Mesodermal cell (in vitro differentiated cells): ENCODE data around the gene CPT2.

Experiments
- H3K27ac ChIP-seq: 2 replicates; pipeline ENCODE4 v1.7.0; 2013; ENCODE audit warnings: mild to moderate bottlenecking, low read depth, low read length, moderate library complexity; ENCODE audit not compliant: severe bottlenecking
- H3K36me3 ChIP-seq: 2 replicates; pipeline ENCODE4 v1.7.1; 2013; ENCODE audit warnings: mild to moderate bottlenecking, low read length, moderate library complexity; ENCODE audit not compliant: control insufficient read depth, insufficient read depth
- H3K4me1 ChIP-seq: one replicate; pipeline ENCODE4 v1.7.1; 2013; ENCODE audit warnings: mild to moderate bottlenecking, low read length; ENCODE audit not compliant: insufficient read depth, control insufficient read depth, poor library complexity, severe bottlenecking
- H3K4me3 ChIP-seq: 2 replicates; pipeline ENCODE4 v1.7.0; 2013; ENCODE audit warnings: low read length, control low read depth, mild to moderate bottlenecking; ENCODE audit not compliant: insufficient read depth, poor library complexity, severe bottlenecking; ENCODE audit errors: extremely low read depth
- H3K9me3 ChIP-seq: 2 replicates; pipeline ENCODE4 v1.7.1; 2013; ENCODE audit warnings: mild to moderate bottlenecking, low read length, moderate library complexity; ENCODE audit not compliant: control insufficient read depth
- WGBS, 2 experiments: methylation state at CpG; one replicate each; pipeline ENCODE4 v1.1.5; 2013; ENCODE audit warnings: missing lambda C conversion rate in 2 of 2; ENCODE audit not compliant: insufficient coverage in 2 of 2; 5-methylcytosine and 5-hydroxymethylcytosine counted together

CPT2 gene

DNA sequence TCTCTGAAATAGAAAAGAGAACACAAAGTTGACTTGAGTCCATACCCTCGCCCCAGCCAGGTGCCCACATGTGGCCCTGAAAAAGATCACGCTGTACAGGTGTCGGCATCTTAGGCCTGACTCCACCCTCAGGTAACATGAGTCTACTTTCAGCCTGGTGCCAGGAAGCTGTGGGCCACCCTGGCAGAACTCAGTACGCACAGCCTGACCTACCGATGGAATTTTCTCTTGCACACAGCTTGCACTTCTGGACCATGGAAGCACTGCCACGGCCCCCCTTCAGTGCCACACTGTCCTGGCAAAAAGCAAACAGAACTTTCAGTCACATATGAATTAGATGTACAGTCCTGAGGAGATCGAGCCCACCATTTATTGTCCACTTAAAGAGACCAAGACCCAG lies 21.6 kb downstream of the CPT2 start:
- Histone ChIP-seq H3K27ac (no peak overlapping the region), H3K9me3 (no peaks in the 10 kb centered on the region), H3K36me3 (peaks cover 47% of the 10 kb centered on the region), H3K4me1 (peaks cover 3% of the 10 kb centered on the region), H3K4me3 (no peak overlapping the region)
- 90 to 94% methylated on average over 6 to 7 of the region's 7 CpGs for WGBS, 2 experiments

DNA sequence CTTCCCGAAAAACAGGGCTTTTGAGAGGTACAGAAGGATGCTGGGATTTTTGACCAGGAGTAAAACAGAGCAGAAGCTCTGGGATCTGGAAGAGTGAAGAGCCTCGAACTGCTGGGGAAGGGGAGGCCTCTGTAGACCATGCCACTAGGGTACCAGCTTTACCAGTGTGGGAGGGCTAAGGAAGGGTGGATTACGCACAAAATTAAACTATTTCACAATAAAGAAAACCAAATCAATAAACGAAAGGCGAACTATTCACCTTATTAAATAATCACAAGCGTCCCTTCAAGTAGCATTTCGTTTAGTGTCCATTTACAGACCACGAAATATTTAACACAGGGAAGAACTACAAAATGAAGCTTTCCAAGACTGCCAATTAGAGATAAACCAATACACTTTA lies 23.1 kb downstream of the CPT2 start:
- 28 to 34% methylated on average over 7 of the region's 8 CpGs for WGBS, 2 experiments
- Histone ChIP-seq H3K4me3 (peak overlapping the region; percentile 67), H3K36me3 (peaks cover 36% of the 10 kb centered on the region), H3K4me1 (peaks cover 3% of the 10 kb centered on the region), H3K9me3 (no peaks in the 10 kb centered on the region), H3K27ac (no peak overlapping the region)

DNA sequence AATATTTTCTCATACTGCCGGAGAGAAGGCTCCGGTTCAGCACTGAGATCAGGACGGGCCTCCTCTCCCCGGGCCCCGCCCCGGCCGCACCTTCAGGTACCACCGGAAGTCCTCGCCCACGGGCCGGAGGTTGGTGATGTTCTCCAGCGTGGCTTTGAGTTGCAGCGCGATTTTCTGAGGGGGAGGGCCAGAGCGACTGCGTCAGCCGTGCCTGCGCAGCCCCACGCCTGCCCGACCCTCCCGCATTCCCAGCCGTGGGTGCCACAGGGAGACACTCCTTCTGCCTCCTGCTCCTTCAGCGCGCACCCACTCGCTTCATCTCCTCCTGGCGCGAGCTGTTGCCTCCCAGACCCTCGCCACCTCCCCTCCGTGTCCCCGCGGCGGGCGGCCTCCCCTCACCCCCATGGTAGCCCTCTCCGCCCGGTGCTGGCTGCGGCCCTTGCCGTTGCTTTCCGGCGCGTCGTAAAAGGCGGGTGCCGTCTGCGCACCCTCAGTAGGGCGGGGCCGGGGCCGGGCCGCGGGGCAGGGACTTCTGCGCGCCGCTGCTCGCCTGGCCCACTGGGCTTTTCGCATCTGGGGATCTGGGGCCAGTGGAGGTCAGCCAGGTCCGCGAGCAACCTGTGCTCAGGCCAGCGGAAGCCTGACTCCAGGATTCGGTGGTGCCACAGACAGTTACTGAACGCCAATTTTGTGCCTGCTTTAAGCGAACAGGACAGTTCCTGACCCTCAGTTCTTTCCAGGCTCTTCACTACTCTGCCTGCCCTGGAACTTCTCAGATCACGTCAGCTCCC lies 23.7 kb downstream of the CPT2 start, which contains the start of gene CZIB:
TSS of gene CZIB (minus strand) at position 464 of the 791 bp plus-strand sequence. CDS start at position 405, 59 bp downstream.
- peaks cover 3% of the 10 kb centered on the region for H3K4me1 ChIP-seq
- peaks cover 34% of the 10 kb centered on the region for H3K36me3 ChIP-seq
- no peaks in the 10 kb centered on the region for H3K9me3 ChIP-seq
- H3K4me3 ChIP-seq: peak within 1 kb of the TSS; percentile 67
- H3K27ac ChIP-seq: peak within 1 kb of the TSS; percentile 83
- 1% methylated on average over 59 to 60 of the region's 61 CpGs for whole genome bisulfite sequencing, 2 experiments

DNA sequence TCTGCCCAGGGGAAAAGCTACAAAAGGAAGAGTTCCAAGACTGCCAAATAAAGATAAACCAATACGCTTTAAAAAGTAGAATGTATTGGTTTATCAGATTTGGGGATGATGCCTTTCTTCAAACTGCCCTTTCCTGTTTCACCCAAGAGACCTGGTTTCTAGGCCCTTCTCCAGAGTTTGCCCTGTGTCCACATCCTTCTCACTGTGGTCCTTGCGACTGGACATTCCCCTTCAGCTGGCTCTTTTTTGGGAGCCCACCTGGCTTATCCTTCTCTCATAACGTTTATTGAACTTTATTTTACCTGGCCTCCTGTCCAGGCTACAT lies 24.3 kb downstream of the CPT2 start:
- Histone ChIP-seq H3K27ac (peak overlapping the region; percentile 83), H3K4me3 (peak overlapping the region; percentile 67)
- WGBS, 2 experiments: 80 to 100% methylated on average over 2 to 3 of the region's 3 CpGs

DNA sequence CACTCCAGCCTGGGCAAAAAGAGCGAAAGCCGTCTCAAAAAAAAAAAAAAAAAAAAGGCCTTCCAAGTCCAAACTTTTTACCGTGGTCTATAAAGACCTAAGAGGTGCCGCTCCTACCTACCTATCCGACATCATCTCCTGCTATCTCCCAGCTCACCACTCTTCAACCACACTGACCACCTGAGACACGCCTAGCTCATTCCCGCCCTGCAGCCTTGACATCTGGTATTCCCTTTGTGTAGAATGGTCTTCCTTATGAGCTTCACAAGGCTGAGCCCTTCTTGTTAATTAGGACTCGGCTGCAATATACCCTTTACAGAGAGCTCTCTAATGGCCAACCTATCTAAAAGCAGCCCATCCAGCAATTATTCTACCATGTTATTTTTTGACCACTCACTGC lies 41.0 kb downstream of the CPT2 start:
- Histone ChIP-seq H3K27ac (no peak overlapping the region), H3K36me3 (peaks cover 37% of the 10 kb centered on the region), H3K4me3 (peak overlapping the region; percentile 99), H3K4me1 (no peaks in the 10 kb centered on the region), H3K9me3 (no peaks in the 10 kb centered on the region)
- WGBS, 2 experiments: 32 to 33% methylated on average over 4 to 6 of the region's 8 CpGs

More for the DNA sequence above, 24.3 kb downstream of the CPT2 start:
- H3K36me3 ChIP-seq: peaks cover 28% of the 10 kb centered on the region
- H3K4me1 ChIP-seq: peaks cover 3% of the 10 kb centered on the region
- no peaks in the 10 kb centered on the region for H3K9me3 ChIP-seq

DNA sequence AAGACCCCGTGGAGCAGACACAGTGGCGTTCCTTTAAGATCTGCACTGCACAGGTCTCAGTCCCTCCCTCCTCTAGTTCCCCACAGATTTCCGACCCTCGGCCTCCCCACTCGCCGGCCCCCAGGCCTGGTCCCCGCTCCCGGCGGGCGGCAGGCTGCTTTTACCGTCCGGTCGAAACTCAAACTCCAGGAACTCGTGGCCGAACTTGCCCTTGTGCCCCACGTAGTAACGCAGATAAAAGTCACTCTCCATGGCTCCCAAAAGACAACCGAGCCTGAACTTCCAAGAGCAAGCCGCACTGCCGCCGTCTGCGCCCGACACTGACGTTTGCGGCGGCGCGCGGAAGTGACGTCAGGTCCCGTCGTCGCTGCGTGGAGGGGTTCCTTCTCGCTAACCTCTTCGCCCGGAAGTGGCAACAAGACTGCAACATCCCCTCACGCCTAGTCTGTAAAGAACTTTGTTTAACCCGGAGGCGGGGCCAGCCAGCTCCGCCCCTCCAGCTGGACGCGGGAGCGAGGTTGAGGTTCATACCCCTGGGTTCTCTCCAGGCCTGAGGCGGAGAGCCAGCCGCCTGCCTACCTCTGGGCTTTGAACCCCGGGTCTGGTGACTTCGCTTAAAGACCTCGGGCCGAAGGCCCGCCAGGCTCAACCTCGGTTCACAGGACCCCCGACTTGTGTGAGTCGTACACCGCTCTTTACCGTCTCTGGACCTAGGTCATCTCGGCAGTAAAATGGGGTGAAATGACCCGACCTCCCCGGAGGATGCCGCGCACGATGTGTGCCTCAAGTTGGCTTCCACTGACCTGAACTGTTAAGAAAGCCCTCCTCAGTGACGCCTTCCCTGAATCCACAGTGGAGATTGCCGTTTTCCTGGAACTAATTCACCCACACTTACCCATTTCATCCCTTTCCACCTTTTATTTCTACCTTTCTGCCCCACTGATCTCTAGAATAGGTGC lies 41.9 kb downstream of the CPT2 start, which contains the start of gene MAGOH:
TSS of gene MAGOH (minus strand) at position 322 of the 959 bp plus-strand sequence. CDS start at position 252, 70 bp downstream.
- 4 to 10% methylated on average over 40 to 59 of the region's 64 CpGs for WGBS, 2 experiments
- peak within 1 kb of the TSS; percentile 99 for H3K4me3 ChIP-seq
- no peaks in the 10 kb centered on the region for H3K9me3 ChIP-seq
- H3K36me3 ChIP-seq: peaks cover 30% of the 10 kb centered on the region
- H3K27ac ChIP-seq: peak within 1 kb of the TSS; percentile 78
- no peaks in the 10 kb centered on the region for H3K4me1 ChIP-seq

GRCh38 chr1:53241828-53242227 lies 45.2 kb downstream of the CPT2 start:
- no peak overlapping the region for H3K4me3 ChIP-seq
- H3K36me3 ChIP-seq: peaks cover 26% of the 10 kb centered on the region
- WGBS, 2 experiments: 86 to 96% methylated on average over 2 of the region's 2 CpGs
- H3K9me3 ChIP-seq: no peaks in the 10 kb centered on the region
- no peak overlapping the region for H3K27ac ChIP-seq
- no peaks in the 10 kb centered on the region for H3K4me1 ChIP-seq

DNA sequence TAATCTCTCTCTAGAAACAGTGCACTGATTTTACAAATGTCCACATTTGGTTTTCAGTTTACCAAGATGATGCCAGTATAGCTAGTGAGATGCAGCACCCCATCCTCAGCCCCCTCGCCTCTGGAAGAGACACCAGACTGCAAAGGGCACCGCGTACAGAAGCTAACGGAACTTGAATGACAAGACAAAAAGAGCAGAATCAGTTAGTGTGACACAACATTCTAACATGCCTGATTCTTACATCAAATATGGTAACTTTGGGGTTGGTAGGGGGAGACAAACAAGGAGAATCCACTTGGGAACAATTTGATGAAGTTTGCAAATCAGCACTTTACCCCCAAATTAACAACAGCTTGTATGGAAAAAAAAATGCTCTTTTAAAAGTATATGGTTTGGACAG lies 45.8 kb downstream of the CPT2 start:
- Histone ChIP-seq H3K36me3 (peaks cover 30% of the 10 kb centered on the region), H3K27ac (no peak overlapping the region), H3K4me1 (no peaks in the 10 kb centered on the region), H3K4me3 (no peak overlapping the region), H3K9me3 (no peaks in the 10 kb centered on the region)
- WGBS, 2 experiments: 88 to 100% methylated on average over 1 to 4 of the region's 4 CpGs

DNA sequence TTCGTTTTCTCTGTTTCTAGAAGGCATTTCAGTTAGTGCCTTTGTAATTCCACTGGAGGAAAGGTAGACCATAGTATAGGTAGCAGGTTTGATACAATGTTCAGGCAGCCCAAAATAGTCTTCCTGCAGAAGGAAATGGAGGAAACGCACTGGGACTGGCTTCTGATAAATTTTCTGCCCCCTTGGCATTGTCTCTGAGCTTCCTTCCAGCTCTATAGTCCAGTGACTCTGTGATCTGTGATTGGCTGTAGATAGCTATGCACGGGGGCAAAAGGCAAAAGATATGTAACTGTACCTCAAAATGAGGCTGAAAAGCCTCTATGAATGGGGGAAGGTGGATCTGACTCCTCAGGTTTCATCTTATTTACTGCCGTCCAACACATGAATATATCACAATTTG lies 47.5 kb downstream of the CPT2 start:
- Histone ChIP-seq H3K36me3 (peaks cover 47% of the 10 kb centered on the region), H3K4me3 (no peak overlapping the region), H3K4me1 (no peaks in the 10 kb centered on the region), H3K9me3 (no peaks in the 10 kb centered on the region), H3K27ac (no peak overlapping the region)
- WGBS, 2 experiments: 81 to 90% methylated on average over 2 of the region's 4 CpGs

DNA sequence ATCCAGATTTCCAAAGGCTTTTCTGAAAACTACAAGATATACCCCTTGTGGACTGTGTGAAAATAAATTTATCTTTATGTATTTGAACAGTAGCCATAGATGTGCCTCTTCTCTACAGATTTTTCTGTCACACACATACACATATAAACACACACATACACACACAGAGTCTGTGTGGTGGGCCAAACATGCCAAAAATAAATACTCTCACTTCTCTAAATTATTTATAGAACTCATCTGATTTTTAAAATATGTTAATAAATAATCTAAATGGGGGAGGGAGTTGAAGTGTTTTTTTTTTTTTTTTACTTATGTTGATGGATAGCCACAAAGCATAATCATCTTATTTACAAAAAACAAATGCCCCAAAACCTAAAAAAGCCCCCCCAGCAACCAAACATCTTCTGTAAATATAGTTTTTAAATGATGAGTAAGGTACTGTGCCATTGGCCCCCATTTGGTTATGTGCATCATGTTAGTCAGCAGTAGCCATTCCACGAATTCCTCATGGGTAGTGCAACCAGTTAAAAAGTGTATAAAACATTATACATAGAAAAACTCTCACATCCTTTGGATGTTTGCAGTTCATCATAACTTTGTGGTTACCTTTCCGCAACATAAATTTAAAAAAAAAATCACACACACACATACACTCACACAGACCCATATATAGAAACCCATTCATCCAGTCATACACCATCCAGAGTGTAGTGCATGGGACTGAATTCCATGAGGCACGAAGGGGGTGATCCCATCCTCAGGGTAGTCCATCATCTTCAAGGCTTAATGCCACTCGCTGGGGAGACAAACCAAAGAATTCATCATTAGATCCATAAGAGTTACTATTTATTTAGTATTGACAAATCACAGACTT lies 49.9 kb downstream of the CPT2 start:
- Histone ChIP-seq H3K4me3 (no peak overlapping the region), H3K27ac (no peak overlapping the region), H3K4me1 (no peaks in the 10 kb centered on the region), H3K9me3 (no peaks in the 10 kb centered on the region), H3K36me3 (peaks cover 71% of the 10 kb centered on the region)
- WGBS, 2 experiments: 100% methylated on average over 1 of the region's 4 CpGs; no CpG with 5 or more reads in 1 of the 2 experiments
